Dermis microvascular lymphatic vessel endothelial cell (primary cell): ENCODE data around the gene PGAM4. TPM values are rescaled to one million over a fixed set of nuclear protein-coding genes. Genes with fewer than 3 reads are reported as not detected.
"Not testable (repeated sequence)": the region's sequence is repeated elsewhere in the genome, so short reads cannot be mapped to it uniquely, and the experiment has no call there.

Experiments used
- DNase-seq, 2 donors: peaks; one replicate each; pipeline versions ENCODE4 v3.0.0 to v3.0.0-alpha.2; 2010; ENCODE audit warnings: low read depth in 2 of 2
- total RNA-seq: library from RNA; depleted of rRNA; stranded (reverse); fragments of >200 nt; gene quantifications from 2 replicates; pipeline ENCODE4 v1.2.1, GENCODE V29; 2014

Gene PGAM4
- total RNA-seq, 1 donor from 2014 or later, result not detected

DNA sequence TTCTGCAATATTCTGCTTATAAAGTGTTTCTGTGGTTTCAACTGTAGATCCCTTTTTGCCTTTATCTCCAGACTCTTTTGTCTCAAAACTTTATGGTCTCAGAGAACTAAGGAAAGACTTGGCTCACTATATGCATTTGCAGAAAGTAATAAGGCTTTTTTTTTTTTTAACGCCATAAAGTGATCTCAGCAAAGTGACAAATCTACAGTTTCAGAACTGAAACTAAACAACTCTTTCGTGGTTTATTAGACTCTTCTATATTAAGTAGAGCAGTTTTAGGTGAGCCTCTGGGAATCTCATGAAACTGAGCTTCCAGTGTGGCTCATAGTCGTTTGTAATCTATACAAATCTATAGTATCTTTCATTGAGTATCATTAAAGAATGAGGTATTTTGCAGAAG, 43.7 kb downstream of the PGAM4 start:
- no peak for DNase-seq

GRCh38 chrX:77924320-77924859, 45.0 kb downstream of the PGAM4 start:
- no peak for DNase-seq

- no peak for DNase-seq
Measured at GRCh38 chrX:77922787-77923186, 46.7 kb downstream of the PGAM4 start.

GRCh38 chrX:77919370-77919769, 50.1 kb downstream of the PGAM4 start:
- DNase-seq, result not testable (repeated sequence)

GRCh38 chrX:77918568-77918967, 50.9 kb downstream of the PGAM4 start:
- no peak for DNase-seq

Other genes starting within 250 kb of the PGAM4 start
- gene ATRX, start 183.4 kb downstream of the PGAM4 start, total RNA-seq, result 48.5 and 58.5 TPM in 2 replicates
- 200 and 209 TPM in 2 replicates for gene MAGT1, start 74.2 kb downstream of the PGAM4 start, total RNA-seq
- 362 and 441 TPM in 2 replicates for gene COX7B, start 70.2 kb downstream of the PGAM4 start, total RNA-seq
- gene ATP7A, start 58.9 kb downstream of the PGAM4 start, total RNA-seq, result 6.4 and 9.7 TPM in 2 replicates
- 191 and 208 TPM in 2 replicates for gene PGK1, start 134.6 kb upstream of the PGAM4 start, total RNA-seq
- gene TAF9B, start 170.0 kb upstream of the PGAM4 start, total RNA-seq, result 14.9 and 20.2 TPM in 2 replicates